AG20443 (cell line): Measurements from ENCODE around the gene SUCLG2.
A peak's percentile ranks its signal among the peaks of the same experiment; 100 is the strongest.

Experiments
- DNase-seq: peaks from one replicate; pipeline ENCODE4 v3.0.0; 2012; ENCODE audit warnings: low spot score, mixed read lengths

SUCLG2 gene, protein sequence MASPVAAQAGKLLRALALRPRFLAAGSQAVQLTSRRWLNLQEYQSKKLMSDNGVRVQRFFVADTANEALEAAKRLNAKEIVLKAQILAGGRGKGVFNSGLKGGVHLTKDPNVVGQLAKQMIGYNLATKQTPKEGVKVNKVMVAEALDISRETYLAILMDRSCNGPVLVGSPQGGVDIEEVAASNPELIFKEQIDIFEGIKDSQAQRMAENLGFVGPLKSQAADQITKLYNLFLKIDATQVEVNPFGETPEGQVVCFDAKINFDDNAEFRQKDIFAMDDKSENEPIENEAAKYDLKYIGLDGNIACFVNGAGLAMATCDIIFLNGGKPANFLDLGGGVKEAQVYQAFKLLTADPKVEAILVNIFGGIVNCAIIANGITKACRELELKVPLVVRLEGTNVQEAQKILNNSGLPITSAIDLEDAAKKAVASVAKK

DNA sequence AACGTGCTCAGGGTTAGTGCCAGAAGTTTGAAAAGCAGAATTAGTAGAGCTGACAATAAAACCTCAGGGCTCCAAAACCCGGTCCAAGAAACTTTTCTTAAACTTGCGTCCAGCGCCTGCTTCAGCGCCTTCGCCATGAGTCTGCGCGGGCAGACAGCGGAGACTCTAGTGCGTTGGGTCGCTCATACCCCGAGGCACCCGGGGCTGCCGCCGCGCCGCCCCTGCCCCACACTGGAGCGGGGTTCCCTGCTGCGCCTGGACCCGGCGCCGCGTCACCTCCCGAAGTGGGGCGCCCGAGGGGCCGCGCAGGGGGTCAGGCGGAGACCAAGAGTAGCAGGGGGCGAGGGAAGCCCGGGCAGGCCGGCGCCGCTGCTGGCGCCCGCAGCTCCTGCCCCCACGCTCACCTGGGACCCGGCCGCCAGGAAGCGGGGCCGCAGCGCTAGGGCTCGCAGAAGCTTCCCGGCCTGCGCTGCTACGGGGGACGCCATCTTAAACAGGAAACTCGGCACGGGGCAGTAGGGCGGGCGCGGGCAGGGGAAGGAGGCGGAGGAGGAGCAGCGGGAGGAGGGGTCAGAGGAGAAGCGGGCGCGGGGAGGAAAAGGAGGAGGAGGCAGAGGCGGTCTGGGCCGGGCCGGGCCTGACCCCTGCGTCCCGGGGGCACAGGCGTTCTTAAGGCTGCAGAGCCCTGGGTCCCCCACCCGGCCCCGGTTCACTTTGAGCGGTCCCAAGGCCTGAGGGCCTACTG, at the start of gene SUCLG2:
Gene SUCLG2 (minus strand): TSS at position 514 of the 745 bp plus-strand sequence. CDS start 26 bp downstream, at position 488.
- DNase-seq = peak; percentile 93

DNA sequence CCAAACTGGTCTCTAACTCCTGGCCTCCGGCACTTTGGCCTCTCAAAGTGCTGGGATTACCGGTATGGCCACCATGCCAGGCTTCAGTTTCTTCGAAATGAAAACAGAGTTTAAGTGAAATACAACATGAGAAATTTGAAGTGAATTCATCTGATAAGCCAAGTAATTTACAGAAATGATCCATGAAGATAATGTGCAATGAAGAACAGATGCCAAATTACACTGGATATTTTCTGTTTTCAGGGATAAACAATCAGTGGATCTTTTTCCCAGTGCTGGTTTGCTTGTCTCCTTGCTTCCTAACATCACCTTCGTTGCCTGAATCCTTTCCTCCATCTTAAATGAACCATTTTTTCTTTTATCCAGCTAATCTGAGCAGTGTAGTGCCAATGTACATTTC, 46.2 kb upstream of the SUCLG2 start:
- no peak for DNase-seq

DNA sequence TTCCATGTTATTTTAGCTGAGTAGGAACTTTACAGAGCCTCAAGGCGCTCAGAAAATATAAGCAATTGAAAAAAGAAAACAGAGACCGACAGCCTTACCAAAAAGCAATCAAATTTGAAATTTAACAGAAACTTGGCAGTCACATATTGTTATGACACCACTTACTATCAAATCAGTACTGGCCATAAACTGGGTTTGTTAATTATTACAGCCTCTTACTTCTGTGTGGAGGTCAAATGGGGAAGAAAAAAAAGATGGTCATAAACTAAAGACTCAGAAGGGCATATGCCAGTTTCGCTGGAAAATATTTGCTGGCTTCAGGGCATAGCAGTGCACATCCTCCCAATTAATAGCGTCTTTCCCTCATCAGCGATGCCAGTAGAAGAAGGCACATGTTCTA, 45.5 kb upstream of the SUCLG2 start:
- no peak for DNase-seq

- DNase-seq = no peak
Observed at GRCh38 chr3:67692621-67693020, 38.2 kb upstream of the SUCLG2 start.

GRCh38 chr3:67691926-67692325, 37.5 kb upstream of the SUCLG2 start:
- no peak for DNase-seq

GRCh38 chr3:67691207-67691606, 36.8 kb upstream of the SUCLG2 start:
- no peak for DNase-seq

DNA sequence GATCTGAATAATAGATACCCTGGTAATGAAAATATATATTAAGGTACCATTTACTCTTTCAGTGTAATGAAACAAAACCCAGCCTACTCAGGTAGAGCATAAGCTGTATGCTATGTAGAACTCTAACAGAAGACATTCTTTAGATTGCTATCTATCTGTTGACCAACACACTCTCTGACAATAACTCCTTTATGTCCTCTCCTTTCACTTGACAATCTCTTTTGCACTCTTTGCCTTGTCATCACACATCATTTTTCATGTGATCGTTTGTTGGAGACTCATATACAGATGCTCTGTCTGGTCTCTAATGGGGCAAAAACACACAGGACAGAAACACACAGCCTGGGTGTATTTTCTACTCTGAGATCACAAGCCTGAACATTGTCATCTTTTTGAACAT, 35.4 kb upstream of the SUCLG2 start:
- no peak for DNase-seq

- DNase-seq = no peak
Observed at GRCh38 chr3:67688231-67688630, 33.8 kb upstream of the SUCLG2 start.

DNA sequence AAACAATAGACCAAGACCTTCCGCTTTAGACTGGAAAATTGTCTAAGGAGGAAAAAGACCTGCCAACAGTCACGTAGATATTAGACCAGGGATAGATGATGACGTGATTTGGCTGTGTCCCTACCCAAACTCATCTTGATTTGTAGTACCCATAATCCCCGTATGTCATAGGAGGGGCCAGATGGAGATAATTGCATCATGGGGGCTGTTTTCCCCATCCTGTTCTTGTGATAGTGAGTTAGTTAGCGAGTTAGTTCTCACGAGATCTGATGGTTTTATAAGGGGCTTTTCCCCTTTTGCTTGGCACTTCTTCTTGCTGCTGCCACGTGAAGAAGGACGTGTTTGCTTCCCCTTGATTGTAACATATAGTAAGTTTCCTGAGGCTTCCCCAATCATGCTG, 31.7 kb upstream of the SUCLG2 start:
- DNase-seq = no peak

GRCh38 chr3:67685499-67685898, 31.1 kb upstream of the SUCLG2 start:
- no peak for DNase-seq

DNA sequence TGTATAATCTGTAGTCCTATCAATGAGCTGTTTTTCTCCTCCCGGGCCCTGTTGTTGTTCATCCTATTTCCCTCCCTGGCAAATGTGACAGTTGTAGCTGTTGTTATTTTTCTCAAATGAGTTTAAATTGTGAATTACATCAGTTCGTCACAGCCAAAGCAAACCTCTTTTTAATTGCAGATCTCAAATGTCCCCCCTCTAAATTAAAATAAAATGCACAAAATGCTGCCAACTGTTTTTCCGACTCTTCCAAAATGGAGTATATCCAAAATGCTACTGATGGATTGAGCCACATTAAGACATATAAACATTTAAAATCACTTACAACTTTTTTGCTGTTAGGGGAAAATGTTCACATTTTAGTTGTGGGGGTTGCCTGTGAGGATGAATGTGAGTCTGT, 29.8 kb upstream of the SUCLG2 start:
- no peak for DNase-seq

DNA sequence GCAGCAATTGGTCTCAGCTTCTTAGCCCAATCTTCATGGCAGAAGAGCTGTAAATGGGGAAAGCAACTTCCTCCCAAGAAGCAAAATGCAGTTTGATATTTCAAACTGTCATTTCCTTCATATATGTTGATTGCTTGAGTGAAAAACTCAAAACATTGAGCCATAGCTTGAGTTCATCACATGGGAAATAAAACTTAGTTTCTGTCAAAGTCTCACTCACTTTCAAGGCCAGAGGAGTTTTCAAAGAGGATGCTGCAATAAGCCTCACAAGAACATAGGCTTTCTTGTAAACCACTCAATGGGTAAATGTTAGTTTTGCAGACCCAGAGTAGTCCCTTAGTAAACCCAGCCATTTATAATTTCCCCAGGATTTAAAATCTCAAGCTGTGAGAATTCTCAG, 29.1 kb upstream of the SUCLG2 start:
- DNase-seq = no peak

DNA sequence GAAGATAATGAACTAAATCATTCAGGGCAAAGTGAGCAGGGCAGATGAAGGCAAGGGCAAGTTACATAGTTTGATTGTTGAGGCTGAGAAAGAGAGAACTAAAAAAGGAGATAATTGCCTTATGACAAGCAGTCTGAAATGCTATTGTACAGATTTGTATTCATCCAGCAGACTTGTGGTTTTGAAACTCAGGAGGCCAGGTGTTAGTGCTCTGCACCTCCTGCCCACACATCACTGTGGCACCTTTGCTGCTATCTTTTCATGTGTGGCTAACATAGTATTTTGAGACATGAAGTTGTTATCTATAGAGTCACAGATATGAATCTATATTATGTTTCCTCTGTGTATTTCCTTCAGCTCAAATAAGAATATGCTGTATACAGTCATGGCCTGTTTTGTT, 24.3 kb upstream of the SUCLG2 start:
- no peak for DNase-seq

GRCh38 chr3:67674055-67674454, 19.6 kb upstream of the SUCLG2 start:
- DNase-seq = no peak

- DNase-seq = no peak
Observed at GRCh38 chr3:67662733-67663132, 8.3 kb upstream of the SUCLG2 start.

DNA sequence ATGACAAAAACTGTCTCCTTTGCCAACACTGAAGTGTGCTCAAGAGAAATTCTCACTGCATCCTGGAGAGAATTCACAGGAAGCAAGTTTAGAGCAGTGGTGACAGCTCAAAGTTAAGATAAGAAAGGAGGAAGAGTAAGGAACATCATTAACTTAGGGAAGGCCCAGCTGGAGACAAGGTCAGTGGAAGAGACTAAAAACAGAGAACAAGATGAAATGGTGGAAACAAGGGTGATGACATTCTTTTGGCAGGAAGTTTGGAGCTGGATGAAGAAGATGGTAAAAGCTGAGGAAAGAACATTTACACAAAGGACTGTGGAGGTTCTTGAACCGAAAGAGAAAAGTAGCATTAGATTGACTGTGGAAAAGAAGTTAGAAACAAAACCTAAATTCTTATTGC, 6.7 kb upstream of the SUCLG2 start:
- no peak for DNase-seq

DNA sequence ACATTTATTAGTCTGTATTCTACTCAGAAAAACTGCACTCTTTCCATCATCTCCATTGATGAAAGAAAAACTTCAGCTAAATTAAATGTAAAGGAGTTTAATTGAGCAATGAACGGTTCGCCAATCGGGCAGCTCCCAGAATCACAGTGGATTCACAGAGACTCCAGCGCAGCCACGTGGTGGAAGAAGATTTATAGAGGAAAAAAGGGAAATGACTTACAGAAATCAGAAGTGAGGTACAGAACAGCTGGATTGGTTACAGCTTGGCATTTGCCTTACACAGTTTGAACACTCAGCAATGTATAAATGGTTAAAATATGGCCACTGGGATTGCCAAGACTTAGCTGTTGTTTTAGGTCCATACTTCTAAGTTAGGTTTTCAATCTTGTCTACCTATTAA, 2.8 kb upstream of the SUCLG2 start:
- no peak for DNase-seq

- no peak for DNase-seq
Observed at GRCh38 chr3:67656614-67657013, 2.2 kb upstream of the SUCLG2 start.

DNA sequence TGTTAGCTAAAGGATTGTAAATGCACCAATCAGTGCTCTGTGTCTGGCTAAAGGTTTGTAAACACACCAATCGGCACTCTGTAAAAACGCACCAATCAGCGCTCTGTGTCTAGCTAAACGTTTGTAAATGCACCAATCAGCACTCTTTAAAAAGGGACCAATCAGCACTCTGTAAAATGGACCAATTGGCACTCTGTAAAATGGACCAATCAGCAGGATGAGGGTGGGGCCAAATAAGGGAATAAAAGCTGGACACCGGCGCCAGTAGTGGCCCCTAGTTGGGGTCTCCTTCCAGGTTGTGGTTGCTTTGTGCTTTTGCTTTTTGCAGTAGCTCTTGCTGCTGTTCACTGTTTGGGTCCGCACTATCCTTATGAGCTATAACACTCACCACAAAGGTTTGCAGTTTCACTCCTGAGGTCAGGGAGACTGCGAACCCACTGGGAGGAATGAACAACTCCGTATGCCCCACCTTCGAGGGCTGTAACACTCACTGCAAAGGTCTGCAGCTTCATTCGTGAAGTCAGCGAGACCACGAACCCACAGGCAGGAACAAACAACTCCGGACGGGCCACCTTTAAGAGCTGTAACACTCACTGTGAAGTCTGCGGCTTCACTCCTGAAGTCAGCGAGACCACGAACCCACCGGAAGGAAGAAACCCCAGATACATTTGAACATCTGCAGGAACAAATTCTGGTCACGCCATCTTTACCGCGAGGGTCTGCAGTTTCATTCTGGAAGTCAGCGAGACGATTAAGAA, 1.1 kb upstream of the SUCLG2 start:
- DNase-seq = no peak

DNA sequence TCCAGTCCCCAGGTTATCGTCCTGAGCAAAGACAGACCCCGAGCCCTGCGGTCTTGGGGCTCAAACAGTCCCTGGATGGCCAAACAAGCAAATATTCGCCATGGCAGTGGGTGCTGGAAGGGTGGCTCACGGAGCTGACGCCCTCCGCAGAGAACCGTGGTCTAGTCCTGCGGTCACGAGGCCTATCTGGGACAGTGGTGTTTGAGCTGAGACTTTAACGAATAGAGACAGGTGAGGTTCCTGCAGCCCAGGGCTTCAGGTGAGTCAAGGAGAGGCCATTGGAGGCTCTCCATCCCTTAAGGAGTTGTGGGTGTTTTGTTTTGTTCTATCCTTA, 399 bp upstream of the SUCLG2 start:
- no peak for DNase-seq

DNA sequence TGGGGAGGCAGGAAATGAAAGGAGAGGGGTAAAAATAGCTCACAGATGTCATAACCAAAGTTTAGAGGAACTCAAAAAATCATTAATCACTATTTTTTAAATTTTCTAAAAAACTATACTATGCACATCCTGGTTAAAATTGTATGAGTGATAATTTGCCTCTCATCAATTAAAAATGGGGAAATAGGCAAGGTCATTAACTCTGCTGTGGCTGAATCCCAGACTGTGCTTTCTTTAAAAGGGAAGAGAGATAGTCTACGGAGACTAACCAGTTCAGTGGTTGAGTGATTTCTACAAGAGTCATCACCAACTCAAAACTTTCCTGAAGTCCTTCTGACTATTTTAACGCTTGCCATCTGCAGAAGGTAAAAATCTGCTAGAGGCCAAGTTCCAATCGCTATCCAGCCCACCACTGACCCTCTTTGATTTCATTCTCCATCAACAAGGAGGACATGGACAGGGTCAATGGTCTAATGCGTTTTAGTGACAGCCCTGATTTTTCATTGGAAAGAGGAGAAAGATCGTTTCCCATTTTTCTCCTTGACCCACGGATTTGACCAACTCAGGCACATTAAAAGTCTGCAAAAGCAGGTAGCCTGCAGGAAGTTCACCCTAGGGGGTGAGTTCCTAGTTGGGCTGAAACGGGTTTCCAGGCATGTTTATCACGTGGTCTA, 850 bp downstream of the SUCLG2 start:
- DNase-seq = no peak

- no peak for DNase-seq
Observed at GRCh38 chr3:67650084-67650483, 4.3 kb downstream of the SUCLG2 start.
